CD4-positive, alpha-beta T cell (primary cell): ENCODE results near the gene LRRC72. TPM values are rescaled to one million over a fixed set of nuclear protein-coding genes. Genes with fewer than 3 reads are reported as not detected.

Source experiments
- ATAC-seq: fragments of 200-7000 bp; cut with Tn5 transposase; one replicate; pipeline ENCODE4 v1.10.0; 2022; ENCODE audit warnings: mild to moderate bottlenecking; ENCODE audit not compliant: poor library complexity
- CTCF ChIA-PET: fragments of 350-600 bp; sonication (Branson Sonifier 250); formaldehyde crosslinking; loops from one replicate; lab custom pipeline; 2021; ENCODE audit warnings: antibody characterized with exemption, inconsistent platforms; lab: Charles Lee
- POLR2A ChIA-PET: fragments of 350-600 bp; sonication (Branson Sonifier 250); formaldehyde crosslinking; loops from one replicate; lab custom pipeline; 2021; ENCODE audit warnings: antibody characterized with exemption, inconsistent platforms; lab: Charles Lee
- DNase-seq, 14 experiments: peaks; one replicate each; pipeline ENCODE4 v3.0.0-alpha.2; 2013 to 2020; ENCODE audit warnings: mixed read lengths in 2 of 14
- H3K27ac ChIP-seq, 2 donors: one replicate each; pipeline versions ENCODE4 v1.5.1 to v1.7.0; 2013; ENCODE audit warnings: low read length in 2 of 2, low read depth in 1 of 2, mild to moderate bottlenecking in 1 of 2
- H3K27me3 ChIP-seq, 2 experiments: 1 replicate in 1 of 2; 2 replicates in 1 of 2; pipeline versions ENCODE4 v1.6.1 to v1.7.0; 2013; ENCODE audit warnings: low read length in 2 of 2, control low read depth in 1 of 2, mild to moderate bottlenecking in 1 of 2, moderate library complexity in 1 of 2; ENCODE audit not compliant: insufficient read depth in 2 of 2, control insufficient read depth in 1 of 2
- H3K36me3 ChIP-seq: one replicate; pipeline ENCODE4 v1.6.1; 2013; ENCODE audit warnings: low read length, control low read depth; ENCODE audit not compliant: insufficient read depth
- H3K4me1 ChIP-seq: one replicate; pipeline ENCODE4 v1.6.1; 2013; ENCODE audit warnings: low read length, control low read depth; ENCODE audit not compliant: insufficient read depth
- H3K4me3 ChIP-seq: one replicate; pipeline ENCODE4 v1.5.1; 2013; ENCODE audit warnings: mild to moderate bottlenecking, low read length, moderate library complexity
- H3K9me3 ChIP-seq, 2 experiments: 1 replicate in 1 of 2; 2 replicates in 1 of 2; pipeline versions ENCODE4 v1.6.1 to v1.7.0; 2013; ENCODE audit warnings: low read length in 2 of 2, mild to moderate bottlenecking in 2 of 2, control low read depth in 1 of 2, moderate library complexity in 1 of 2; ENCODE audit not compliant: control insufficient read depth in 1 of 2, insufficient read depth in 1 of 2
- H3K27ac Mint-ChIP-seq: one replicate; pipeline ENCODE4 v1.8.0; 2020; ENCODE audit warnings: mixed read lengths
- H3K27me3 Mint-ChIP-seq: one replicate; pipeline ENCODE4 v1.8.0; 2021; ENCODE audit warnings: mixed read lengths
- H3K36me3 Mint-ChIP-seq: one replicate; pipeline ENCODE4 v1.8.0; 2021; ENCODE audit warnings: low read depth, mixed read lengths
- H3K4me1 Mint-ChIP-seq: one replicate; pipeline ENCODE4 v1.8.0; 2021; ENCODE audit warnings: low read depth, mixed read lengths
- H3K4me3 Mint-ChIP-seq: one replicate; pipeline ENCODE4 v1.8.0; 2020; ENCODE audit warnings: mild to moderate bottlenecking, mixed read lengths
- H3K9me3 Mint-ChIP-seq: one replicate; pipeline ENCODE4 v1.8.0; 2020; ENCODE audit warnings: mixed read lengths
- intact Hi-C, 2 experiments: fragments of 100-400 bp; cut with DNase I in 1 of 2; cut with micrococcal nuclease in 1 of 2; formaldehyde crosslinking; loops; one replicate each; pipeline versions ENCODE4 v1.15.1 to v1.9.0; 2023 to 2025; cut with DNase I, micrococcal nuclease
- total RNA-seq, 174 experiments: library from RNA in 2 of 174; stranded (reverse) in 2 of 174; gene quantifications; one replicate each; pipeline ENCODE4 v1.2.3 and lab custom pipeline; 2021 to 2026
- TF ChIP-seq, protein P1 (sequence below): fragments of 200-600 bp; IDR thresholded peaks from one replicate; pipeline ENCODE4 v1.8.0; 2022; ENCODE audit warnings: antibody characterized with exemption, mild to moderate bottlenecking

Gene LRRC72
- total RNA-seq, 2 experiments from 2014 or later: not detected

DNA sequence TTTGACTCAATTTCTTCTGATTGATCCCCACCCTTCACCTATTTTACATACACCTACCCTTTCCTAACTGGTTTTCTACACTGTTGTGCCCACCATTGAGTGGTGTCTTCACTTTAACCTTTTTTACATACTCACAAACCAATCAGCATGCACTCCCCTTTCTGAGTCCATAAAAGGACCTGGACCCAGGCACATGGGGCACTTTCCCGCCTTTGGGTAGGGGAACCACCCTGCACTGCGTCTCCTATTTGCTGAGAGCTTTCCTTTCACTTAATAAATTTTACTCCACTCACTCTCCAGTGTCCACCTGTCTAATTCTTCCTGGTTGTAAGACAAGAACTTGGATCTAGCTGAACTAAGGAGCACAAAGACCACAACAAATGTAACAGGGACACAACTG is 85.1 kb downstream of the LRRC72 start:
- no peak overlapping the region for H3K4me3 Mint-ChIP-seq
- Histone ChIP-seq H3K4me1 (no peaks in the 10 kb centered on the region), H3K4me3 (no peak overlapping the region), H3K27ac (no peak overlapping the region), H3K36me3 (peaks cover 45% of the 10 kb centered on the region), H3K27me3 (no peaks in the 10 kb centered on the region), H3K9me3 (peaks cover 0 to 3% of the 10 kb centered on the region in 2 experiments)
- ChIA-PET CTCF (no interaction called here), POLR2A (interaction anchor here (1.3 kb wide), 1 partner anchor 9 kb away, joined by 3 read pairs; no protein-coding TSS in a partner anchor)
- ATAC-seq (no peak), DNase-seq (no peak)
- no peaks in the 10 kb centered on the region for H3K9me3 Mint-ChIP-seq
- TF ChIP-seq, protein P1, sequence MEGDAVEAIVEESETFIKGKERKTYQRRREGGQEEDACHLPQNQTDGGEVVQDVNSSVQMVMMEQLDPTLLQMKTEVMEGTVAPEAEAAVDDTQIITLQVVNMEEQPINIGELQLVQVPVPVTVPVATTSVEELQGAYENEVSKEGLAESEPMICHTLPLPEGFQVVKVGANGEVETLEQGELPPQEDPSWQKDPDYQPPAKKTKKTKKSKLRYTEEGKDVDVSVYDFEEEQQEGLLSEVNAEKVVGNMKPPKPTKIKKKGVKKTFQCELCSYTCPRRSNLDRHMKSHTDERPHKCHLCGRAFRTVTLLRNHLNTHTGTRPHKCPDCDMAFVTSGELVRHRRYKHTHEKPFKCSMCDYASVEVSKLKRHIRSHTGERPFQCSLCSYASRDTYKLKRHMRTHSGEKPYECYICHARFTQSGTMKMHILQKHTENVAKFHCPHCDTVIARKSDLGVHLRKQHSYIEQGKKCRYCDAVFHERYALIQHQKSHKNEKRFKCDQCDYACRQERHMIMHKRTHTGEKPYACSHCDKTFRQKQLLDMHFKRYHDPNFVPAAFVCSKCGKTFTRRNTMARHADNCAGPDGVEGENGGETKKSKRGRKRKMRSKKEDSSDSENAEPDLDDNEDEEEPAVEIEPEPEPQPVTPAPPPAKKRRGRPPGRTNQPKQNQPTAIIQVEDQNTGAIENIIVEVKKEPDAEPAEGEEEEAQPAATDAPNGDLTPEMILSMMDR: no peak
- intact Hi-C loops: no loop called here
- H3K36me3 Mint-ChIP-seq: peaks cover 59% of the 10 kb centered on the region
- no peaks in the 10 kb centered on the region for H3K4me1 Mint-ChIP-seq
- no peak overlapping the region for H3K27ac Mint-ChIP-seq
- no peaks in the 10 kb centered on the region for H3K27me3 Mint-ChIP-seq

DNA sequence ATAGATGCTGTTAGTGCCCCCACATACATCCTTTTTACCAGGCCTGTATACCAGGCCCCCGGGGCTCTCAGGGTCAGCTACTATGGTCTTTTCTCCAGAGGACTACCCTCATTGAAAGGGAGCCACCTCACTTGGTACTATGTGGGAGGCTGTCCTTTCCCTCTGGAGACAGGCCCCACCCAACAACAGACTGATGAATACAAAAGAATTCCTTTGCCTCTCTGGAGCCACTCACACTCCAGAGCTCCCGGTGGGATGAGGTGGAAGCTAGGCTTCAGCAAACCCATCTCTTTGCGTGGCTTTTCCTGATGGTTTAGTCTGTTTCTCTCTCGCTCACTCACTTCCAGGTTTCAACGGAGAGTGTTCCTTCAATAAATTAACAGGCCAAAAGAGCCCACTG is 88.6 kb downstream of the LRRC72 start:
- Mint-ChIP-seq H3K4me1 (no peaks in the 10 kb centered on the region), H3K9me3 (no peaks in the 10 kb centered on the region), H3K27ac (no peak overlapping the region), H3K36me3 (peaks cover 53% of the 10 kb centered on the region), H3K4me3 (no peak overlapping the region), H3K27me3 (no peaks in the 10 kb centered on the region)
- Histone ChIP-seq H3K4me3 (no peak overlapping the region), H3K27ac (no peak overlapping the region), H3K9me3 (peaks cover 0 to 4% of the 10 kb centered on the region in 2 experiments), H3K4me1 (no peaks in the 10 kb centered on the region), H3K27me3 (no peaks in the 10 kb centered on the region), H3K36me3 (peaks cover 28% of the 10 kb centered on the region)
- DNase-seq (no peak), ATAC-seq (no peak)
- intact Hi-C loops: no loop called here
- TF ChIP-seq, protein P1: no peak
- ChIA-PET CTCF (no interaction called here), POLR2A (no interaction called here)

- Histone ChIP-seq H3K27me3 (no peaks in the 10 kb centered on the region), H3K4me3 (no peak overlapping the region), H3K4me1 (no peaks in the 10 kb centered on the region), H3K36me3 (peaks cover 24% of the 10 kb centered on the region), H3K9me3 (peaks cover 0 to 4% of the 10 kb centered on the region in 2 experiments), H3K27ac (no peak overlapping the region)
- no peak for DNase-seq
- ATAC-seq: no peak
- peaks cover 50% of the 10 kb centered on the region for H3K36me3 Mint-ChIP-seq
- TF ChIP-seq, protein P1: no peak
- ChIA-PET POLR2A (interaction anchor here (1.3 kb wide), 1 partner anchor 22 kb away, joined by 3 read pairs; no protein-coding TSS in a partner anchor), CTCF (no interaction called here)
- H3K27ac Mint-ChIP-seq: no peak overlapping the region
- no peak overlapping the region for H3K4me3 Mint-ChIP-seq
- intact Hi-C loops: no loop called here
- no peaks in the 10 kb centered on the region for H3K9me3 Mint-ChIP-seq
- H3K27me3 Mint-ChIP-seq: no peaks in the 10 kb centered on the region
- H3K4me1 Mint-ChIP-seq: no peaks in the 10 kb centered on the region
Observed at GRCh38 chr7:16616122-16616521, 89.5 kb downstream of the LRRC72 start.
